ENCODE measurements around the gene DCXR. TPM values are rescaled to one million over a fixed set of nuclear protein-coding genes. Genes with fewer than 3 reads are reported as not detected.

Gene DCXR
- total and polyA plus RNA-seq, 2 of the 13 experiments (the other 11 are each of a cell fraction or from before 2014, with no cell fraction given): 287 to 311 TPM

- H3K4me2 ChIP-seq (ENCODE audit: low read depth, low read length): peak overlapping the region; percentile 95
- H3K4me3 ChIP-seq (replicated peaks in 1 of 3; ENCODE audit: insufficient read depth in 1 of 3, low read depth in 2 of 3, low read length in 3 of 3): peak overlapping the region in 2 of 3 experiments; percentile 79 to 90; a peak in 4 of 6 replicates
- no TSS peak for BruUV-seq (replicated peaks)
- TF ChIP-seq ZNF547 (CRISPR knock-in tag; IDR thresholded peaks at IDR 0.05) (no peak), NFKB2 (CRISPR knock-in tag; IDR thresholded peaks at IDR 0.05; ENCODE audit: borderline replicate concordance) (no peak), MTF1 (CRISPR knock-in tag; IDR thresholded peaks at IDR 0.05) (0 out of 2 replicates have a peak, but pooled peaks have one; percentile 21), ZNF605 (CRISPR knock-in tag; IDR thresholded peaks at IDR 0.05) (0 out of 2 replicates have a peak, but pooled peaks have one; percentile 43), HNRNPUL1 (IDR thresholded peaks at IDR 0.05; ENCODE audit: low read depth, low read length) (no peak), ZBTB43 (CRISPR knock-in tag; conservative IDR thresholded peaks at IDR 0.05) (0 out of 2 replicates have a peak, but pooled peaks have one; percentile 1), U2AF1 (optimal IDR thresholded peaks at IDR 0.05; ENCODE audit: low read depth, low read length) (peak; percentile 58), NFATC3 (CRISPR knock-in tag; IDR thresholded peaks at IDR 0.05) (peak; percentile 27; the same call in 1 of the 2 replicates), AGO2 (optimal IDR thresholded peaks at IDR 0.05; ENCODE audit: low read depth, low read length) (peak; percentile 82), MED13 (CRISPR knock-in tag; IDR thresholded peaks at IDR 0.05) (0 out of 2 replicates have a peak, but pooled peaks have one; percentile 82), ZBTB7A (CRISPR knock-in tag; IDR thresholded peaks at IDR 0.05) (no peak), NCOA1 (CRISPR knock-in tag; IDR thresholded peaks at IDR 0.05) (peak; percentile 76; the same call in 1 of the 2 replicates), ZNF329 (CRISPR knock-in tag; IDR thresholded peaks at IDR 0.05; ENCODE audit: low read depth) (0 out of 2 replicates have a peak, but pooled peaks have one; percentile 4), ZIK1 (CRISPR knock-in tag; IDR thresholded peaks at IDR 0.05; ENCODE audit: borderline replicate concordance, low read depth) (no peak), ZNF224 (CRISPR knock-in tag; IDR thresholded peaks at IDR 0.05) (0 out of 2 replicates have a peak, but pooled peaks have one; percentile 9), ZNF703 (CRISPR knock-in tag; IDR thresholded peaks at IDR 0.05; ENCODE audit: borderline replicate concordance) (peak; percentile 27; the same call in 1 of the 2 replicates), MEIS2 (CRISPR knock-in tag; IDR thresholded peaks at IDR 0.05) (0 out of 2 replicates have a peak, but pooled peaks have one; percentile 56), ZNF83 (CRISPR knock-in tag; IDR thresholded peaks at IDR 0.05; ENCODE audit: borderline replicate concordance) (peak; percentile 65; the same call in 1 of the 2 replicates), KAT8 (CRISPR knock-in tag; IDR thresholded peaks at IDR 0.05) (no peak), FOXM1 (CRISPR knock-in tag; IDR thresholded peaks at IDR 0.05) (0 out of 2 replicates have a peak, but pooled peaks have one; percentile 36)
- TF ChIP-seq, protein P1, sequence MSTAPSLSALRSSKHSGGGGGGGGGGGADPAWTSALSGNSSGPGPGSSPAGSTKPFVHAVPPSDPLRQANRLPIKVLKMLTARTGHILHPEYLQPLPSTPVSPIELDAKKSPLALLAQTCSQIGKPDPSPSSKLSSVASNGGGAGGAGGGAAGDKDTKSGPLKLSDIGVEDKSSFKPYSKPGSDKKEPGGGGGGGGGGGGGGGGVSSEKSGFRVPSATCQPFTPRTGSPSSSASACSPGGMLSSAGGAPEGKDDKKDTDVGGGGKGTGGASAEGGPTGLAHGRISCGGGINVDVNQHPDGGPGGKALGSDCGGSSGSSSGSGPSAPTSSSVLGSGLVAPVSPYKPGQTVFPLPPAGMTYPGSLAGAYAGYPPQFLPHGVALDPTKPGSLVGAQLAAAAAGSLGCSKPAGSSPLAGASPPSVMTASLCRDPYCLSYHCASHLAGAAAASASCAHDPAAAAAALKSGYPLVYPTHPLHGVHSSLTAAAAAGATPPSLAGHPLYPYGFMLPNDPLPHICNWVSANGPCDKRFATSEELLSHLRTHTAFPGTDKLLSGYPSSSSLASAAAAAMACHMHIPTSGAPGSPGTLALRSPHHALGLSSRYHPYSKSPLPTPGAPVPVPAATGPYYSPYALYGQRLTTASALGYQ (CRISPR knock-in tag; IDR thresholded peaks at IDR 0.05): 0 out of 2 replicates have a peak, but pooled peaks have one; percentile 54
These were observed 16.9 kb downstream of the DCXR start for GRCh38 chr17:82020572-82021106.

More at GRCh38 chr17:82020572-82021106, 16.9 kb downstream of the DCXR start:
- Histone ChIP-seq H3K27ac (ENCODE audit: extremely low read length, insufficient read depth, low read length) (peak overlapping the region; percentile 39), H3K9ac (ENCODE audit: insufficient read depth, low read depth, low read length) (peak overlapping the region; percentile 95), H2AFZ (ENCODE audit: low read length) (no peak overlapping the region), H3K79me2 (ENCODE audit: insufficient read depth, low read length) (peaks cover 41% of the 10 kb centered on the region), H3K27me3 (ENCODE audit: control insufficient read depth in 1 of 2, insufficient read depth in 2 of 2, low read length in 2 of 2) (no peaks in the 10 kb centered on the region; a peak in 1 of 5 replicates), H3K4me1 (ENCODE audit: insufficient read depth, low read length) (peaks cover 82% of the 10 kb centered on the region), H4K20me1 (ENCODE audit: insufficient read depth, low read length) (no peaks in the 10 kb centered on the region; the same call in 1 of the 2 replicates), H3K36me3 (replicated peaks in 1 of 2; ENCODE audit: control insufficient read depth in 1 of 2, insufficient read depth in 2 of 2, low read length in 2 of 2) (peaks cover 4 to 8% of the 10 kb centered on the region in 2 experiments; a peak in 3 of 5 replicates), H3K9me3 (ENCODE audit: low read length) (no peaks in the 10 kb centered on the region)
- intact Hi-C loops (cut with micrococcal nuclease; ENCODE audit: unreplicated experiment): loop anchor here (1.0 to 5.0 kb wide), 5 partner anchors 20 to 153 kb away; no protein-coding TSS in a partner anchor
- in situ Hi-C loops (cut with HindIII; ENCODE audit: extremely low pct_ligation_motif_present, low pct_unique_long_range_greater_than_20kb): loop anchor here (5.0 kb wide), 1 partner anchor 63 kb away; no protein-coding TSS in a partner anchor
- DNase-seq (ENCODE audit: low spot score) (no peak), FAIRE-seq (no peak), ATAC-seq (no peak)
- ChIA-PET POLR2A (interaction anchor here (1.0 to 14.1 kb wide), 25 partner anchors 9 to 294 kb away, joined by 3 to 470 read pairs (median 7); partner anchors contain the start of genes ASPSCR1, DCXR, FASN and MAFG), CTCF (ENCODE audit: low intra/inter-chr PET ratio, low total read pairs) (interaction anchor here (1.1 to 6.8 kb wide), 11 partner anchors 20 to 150 kb away, joined by 3 to 181 read pairs (median 5); partner anchors contain the start of gene NOTUM)
- 66% methylated on average over 14 of the region's 14 CpGs for WGBS (ENCODE audit: low lambda C conversion rate)
